ENCODE data around the gene FEM1B. TPM values are rescaled to one million over a fixed set of nuclear protein-coding genes. Genes with fewer than 3 reads are reported as not detected.

Gene FEM1B
- total RNA-seq, 1 donor from 2014 or later, result 45.1 TPM

DNA sequence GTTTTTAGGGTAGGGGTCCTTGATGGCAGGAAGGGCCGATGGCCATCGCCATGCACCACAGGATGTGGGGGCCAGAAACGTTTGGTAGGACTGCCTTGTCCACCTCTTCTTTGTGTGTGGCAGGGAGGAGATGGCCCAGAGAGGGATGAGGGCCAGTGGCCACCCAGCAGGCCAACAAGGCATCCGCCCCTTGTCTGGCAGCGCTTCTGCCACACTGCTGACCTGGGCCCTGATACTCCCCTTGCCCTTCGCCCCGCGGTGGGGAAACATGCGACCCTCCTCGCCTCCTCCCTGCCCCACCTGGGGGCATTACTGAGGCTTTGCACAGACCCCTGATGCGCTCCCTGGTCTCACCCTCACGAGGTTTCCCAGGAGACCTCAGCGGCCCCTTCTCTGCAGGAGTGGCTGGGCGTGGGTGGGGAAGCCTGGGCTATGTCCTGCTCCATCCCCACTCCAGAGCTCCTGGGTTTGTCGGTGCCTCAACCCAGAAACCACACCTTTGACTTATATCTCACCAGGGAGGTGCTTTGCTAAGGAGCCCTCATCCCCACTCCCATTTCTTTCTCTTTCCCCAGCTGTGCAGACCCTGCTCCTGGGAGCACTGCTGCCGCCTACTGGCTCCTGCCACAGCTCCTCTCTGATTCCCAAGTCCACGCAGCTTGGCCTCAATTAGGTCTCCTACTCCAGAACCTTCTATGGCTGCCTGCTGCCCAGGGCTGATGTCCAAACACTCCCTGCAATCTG is 38.7 kb downstream of the FEM1B start:
- no peak overlapping the region for H3K27ac Mint-ChIP-seq
- H3K4me3 Mint-ChIP-seq (ENCODE audit: low read depth), result no peak overlapping the region
- intact Hi-C loops (cut with micrococcal nuclease), result no loop called here

GRCh38 chr15:68317281-68318007 is 39.9 kb downstream of the FEM1B start:
- H3K4me1 Mint-ChIP-seq (ENCODE audit: low read depth), result no peaks in the 10 kb centered on the region
- H3K27ac Mint-ChIP-seq, result no peak overlapping the region
- no peak for DNase-seq (ENCODE audit: low spot score)
- H3K36me3 Mint-ChIP-seq (ENCODE audit: low read depth), result no peaks in the 10 kb centered on the region
- peaks cover 4% of the 10 kb centered on the region for H3K27me3 Mint-ChIP-seq (ENCODE audit: low read depth)
- H3K9me3 Mint-ChIP-seq, result no peaks in the 10 kb centered on the region
- intact Hi-C loops (cut with micrococcal nuclease), result no loop called here
- no peak overlapping the region for H3K4me3 Mint-ChIP-seq (ENCODE audit: low read depth)

More for the DNA sequence above, 38.7 kb downstream of the FEM1B start:
- no peaks in the 10 kb centered on the region for H3K27me3 Mint-ChIP-seq (ENCODE audit: low read depth)
- no peak for DNase-seq (ENCODE audit: low spot score)
- no peaks in the 10 kb centered on the region for H3K9me3 Mint-ChIP-seq
- no peaks in the 10 kb centered on the region for H3K4me1 Mint-ChIP-seq (ENCODE audit: low read depth)
- no peaks in the 10 kb centered on the region for H3K36me3 Mint-ChIP-seq (ENCODE audit: low read depth)

GRCh38 chr15:68318008-68318835 is 40.7 kb downstream of the FEM1B start:
- no peak overlapping the region for H3K4me3 Mint-ChIP-seq (ENCODE audit: low read depth)
- no peak overlapping the region for H3K27ac Mint-ChIP-seq
- no peaks in the 10 kb centered on the region for H3K4me1 Mint-ChIP-seq (ENCODE audit: low read depth)
- DNase-seq (ENCODE audit: low spot score), result no peak
- no peaks in the 10 kb centered on the region for H3K36me3 Mint-ChIP-seq (ENCODE audit: low read depth)
- H3K9me3 Mint-ChIP-seq, result no peaks in the 10 kb centered on the region
- intact Hi-C loops (cut with micrococcal nuclease), result no loop called here
- H3K27me3 Mint-ChIP-seq (ENCODE audit: low read depth), result peaks cover 4% of the 10 kb centered on the region

- no peak for DNase-seq (ENCODE audit: low spot score)
- intact Hi-C loops (cut with micrococcal nuclease), result no loop called here
- Mint-ChIP-seq H3K4me1 (ENCODE audit: low read depth) (no peaks in the 10 kb centered on the region), H3K36me3 (ENCODE audit: low read depth) (no peaks in the 10 kb centered on the region), H3K27me3 (ENCODE audit: low read depth) (peaks cover 4% of the 10 kb centered on the region), H3K4me3 (ENCODE audit: low read depth) (no peak overlapping the region), H3K27ac (no peak overlapping the region), H3K9me3 (no peaks in the 10 kb centered on the region)
Observed at GRCh38 chr15:68318931-68319909, 41.7 kb downstream of the FEM1B start.

GRCh38 chr15:68319997-68320396 is 42.5 kb downstream of the FEM1B start:
- Mint-ChIP-seq H3K4me3 (ENCODE audit: low read depth) (no peak overlapping the region), H3K27ac (no peak overlapping the region), H3K9me3 (no peaks in the 10 kb centered on the region), H3K36me3 (ENCODE audit: low read depth) (no peaks in the 10 kb centered on the region), H3K4me1 (ENCODE audit: low read depth) (no peaks in the 10 kb centered on the region), H3K27me3 (ENCODE audit: low read depth) (peaks cover 4% of the 10 kb centered on the region)
- intact Hi-C loops (cut with micrococcal nuclease), result no loop called here
- DNase-seq (ENCODE audit: low spot score), result no peak

- Mint-ChIP-seq H3K36me3 (ENCODE audit: low read depth) (no peaks in the 10 kb centered on the region), H3K27me3 (ENCODE audit: low read depth) (peaks cover 4% of the 10 kb centered on the region), H3K27ac (no peak overlapping the region), H3K4me1 (ENCODE audit: low read depth) (no peaks in the 10 kb centered on the region), H3K9me3 (no peaks in the 10 kb centered on the region), H3K4me3 (ENCODE audit: low read depth) (no peak overlapping the region)
- no peak for DNase-seq (ENCODE audit: low spot score)
- intact Hi-C loops (cut with micrococcal nuclease), result no loop called here
Observed at GRCh38 chr15:68321229-68321628, 43.7 kb downstream of the FEM1B start.

GRCh38 chr15:68322796-68323195 is 45.3 kb downstream of the FEM1B start:
- intact Hi-C loops (cut with micrococcal nuclease), result no loop called here
- Mint-ChIP-seq H3K9me3 (no peaks in the 10 kb centered on the region), H3K27ac (no peak overlapping the region), H3K4me3 (ENCODE audit: low read depth) (no peak overlapping the region), H3K36me3 (ENCODE audit: low read depth) (no peaks in the 10 kb centered on the region), H3K27me3 (ENCODE audit: low read depth) (peaks cover 6% of the 10 kb centered on the region), H3K4me1 (ENCODE audit: low read depth) (peaks cover 12% of the 10 kb centered on the region)
- DNase-seq (ENCODE audit: low spot score), result no peak

DNA sequence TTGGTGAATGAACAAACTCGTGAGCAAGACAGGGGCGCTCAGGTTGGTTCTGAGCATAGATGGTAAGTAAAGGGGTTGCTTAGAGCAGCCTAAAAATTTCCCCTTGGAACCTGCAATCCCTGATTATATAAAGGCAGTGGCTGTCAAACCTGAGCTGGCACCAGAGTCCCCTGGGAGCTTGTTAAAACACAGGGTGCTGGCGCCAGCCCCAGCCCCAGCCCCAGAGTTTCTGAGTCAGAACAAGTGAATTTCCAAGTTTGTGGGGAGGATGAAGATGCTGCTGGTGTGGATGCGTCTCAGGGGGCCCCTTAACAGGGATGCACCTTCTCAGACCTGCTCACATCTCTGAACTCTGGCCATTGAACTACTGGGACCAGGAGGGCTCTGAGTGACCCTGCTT is 48.2 kb downstream of the FEM1B start:
- no peak overlapping the region for H3K27ac Mint-ChIP-seq
- peaks cover 19% of the 10 kb centered on the region for H3K4me1 Mint-ChIP-seq (ENCODE audit: low read depth)

DNA sequence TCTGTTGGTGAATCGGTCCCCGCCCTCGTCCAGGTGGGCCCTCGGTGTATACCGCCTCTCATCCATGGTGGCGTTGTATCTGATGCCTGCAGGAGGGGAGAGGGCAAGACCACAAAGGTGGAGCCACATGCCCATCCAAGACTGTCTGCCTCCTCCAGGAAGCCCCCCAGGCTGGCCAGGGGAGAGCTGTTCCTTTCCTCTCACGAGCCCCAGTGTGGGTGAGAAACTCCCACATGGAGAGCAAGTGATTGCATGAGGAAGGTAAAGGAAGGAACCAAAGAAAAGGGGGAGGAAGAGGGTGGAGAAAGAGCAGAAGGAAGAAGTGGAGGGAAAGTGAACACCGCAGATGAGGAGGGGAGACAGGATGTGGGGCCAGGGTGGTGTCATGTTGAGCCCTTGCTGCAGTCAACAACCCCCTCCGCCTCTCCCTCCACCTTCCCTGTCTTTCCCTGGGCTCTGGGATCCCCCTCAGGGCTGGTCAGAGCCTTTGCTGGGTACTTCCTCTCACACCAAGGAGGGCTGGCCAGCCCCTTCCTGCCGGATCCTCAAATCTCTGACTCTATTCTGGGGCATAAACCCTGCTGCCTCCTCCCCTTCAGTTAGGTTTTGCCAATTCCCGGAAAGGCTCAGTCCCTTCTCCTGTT is 49.3 kb downstream of the FEM1B start:
- H3K27me3 Mint-ChIP-seq (ENCODE audit: low read depth), result peaks cover 3% of the 10 kb centered on the region
- intact Hi-C loops (cut with micrococcal nuclease), result no loop called here
- no peak for DNase-seq (ENCODE audit: low spot score)

More for the DNA sequence above, 48.2 kb downstream of the FEM1B start:
- H3K4me3 Mint-ChIP-seq (ENCODE audit: low read depth), result no peak overlapping the region
- H3K27me3 Mint-ChIP-seq (ENCODE audit: low read depth), result peaks cover 7% of the 10 kb centered on the region
- no peaks in the 10 kb centered on the region for H3K9me3 Mint-ChIP-seq
- intact Hi-C loops (cut with micrococcal nuclease), result no loop called here
- DNase-seq (ENCODE audit: low spot score), result no peak
- H3K36me3 Mint-ChIP-seq (ENCODE audit: low read depth), result no peaks in the 10 kb centered on the region

GRCh38 chr15:68328443-68328842 is 50.9 kb downstream of the FEM1B start:
- intact Hi-C loops (cut with micrococcal nuclease), result no loop called here

More for the DNA sequence above, 49.3 kb downstream of the FEM1B start:
- Mint-ChIP-seq H3K4me3 (ENCODE audit: low read depth) (no peak overlapping the region), H3K27ac (no peak overlapping the region), H3K36me3 (ENCODE audit: low read depth) (no peaks in the 10 kb centered on the region), H3K9me3 (no peaks in the 10 kb centered on the region), H3K4me1 (ENCODE audit: low read depth) (peaks cover 19% of the 10 kb centered on the region)

GRCh38 chr15:68328964-68329363 is 51.4 kb downstream of the FEM1B start:
- no peak for DNase-seq (ENCODE audit: low spot score)
- no peak overlapping the region for H3K27ac Mint-ChIP-seq
- peaks cover 3% of the 10 kb centered on the region for H3K27me3 Mint-ChIP-seq (ENCODE audit: low read depth)
- H3K4me1 Mint-ChIP-seq (ENCODE audit: low read depth), result peaks cover 19% of the 10 kb centered on the region
- H3K36me3 Mint-ChIP-seq (ENCODE audit: low read depth), result no peaks in the 10 kb centered on the region
- H3K9me3 Mint-ChIP-seq, result no peaks in the 10 kb centered on the region
- no peak overlapping the region for H3K4me3 Mint-ChIP-seq (ENCODE audit: low read depth)
- intact Hi-C loops (cut with micrococcal nuclease), result no loop called here

More at GRCh38 chr15:68328443-68328842, 50.9 kb downstream of the FEM1B start:
- no peaks in the 10 kb centered on the region for H3K36me3 Mint-ChIP-seq (ENCODE audit: low read depth)
- no peak overlapping the region for H3K4me3 Mint-ChIP-seq (ENCODE audit: low read depth)
- no peak overlapping the region for H3K27ac Mint-ChIP-seq
- peaks cover 3% of the 10 kb centered on the region for H3K27me3 Mint-ChIP-seq (ENCODE audit: low read depth)
- no peaks in the 10 kb centered on the region for H3K9me3 Mint-ChIP-seq
- H3K4me1 Mint-ChIP-seq (ENCODE audit: low read depth), result peaks cover 19% of the 10 kb centered on the region
- DNase-seq (ENCODE audit: low spot score), result no peak

Measured in activated T-helper 2 cell treated with anti-CD3 and anti-CD28 coated beads, Interferon-gamma antibody, Interleukin-2, Interleukin-4, amounts not matched to agents 10 μg/mL and 5 μg/mL and 100 μg/mL, durations not matched to agents 14 hours and 24 hours and 36 hours (primary cell).